ENCODE data around the gene MEIKIN.
"Not testable (repeated sequence)": the region's sequence is repeated elsewhere in the genome, so short reads cannot be mapped to it uniquely, and the experiment has no call there.

MEIKIN gene

DNA sequence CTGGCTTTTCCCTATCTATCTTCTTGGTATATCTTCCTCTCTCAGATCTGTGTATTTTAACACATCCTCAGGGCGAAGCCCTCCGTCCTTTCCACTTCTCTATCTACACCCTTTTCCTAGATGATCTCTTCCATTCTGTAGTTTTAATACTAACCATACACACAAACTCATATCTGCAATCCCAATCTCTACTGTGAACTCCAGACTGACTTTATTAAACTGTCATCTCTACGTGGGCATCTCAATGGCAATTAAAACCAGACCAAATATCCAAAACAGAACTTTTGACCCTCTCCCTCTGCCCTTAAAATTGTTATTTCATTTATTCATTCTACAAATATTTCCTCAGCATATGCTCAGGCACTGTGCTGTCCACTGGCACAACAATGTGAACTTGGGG, 155.7 kb downstream of the MEIKIN start:
- TF ChIP-seq, protein P1, sequence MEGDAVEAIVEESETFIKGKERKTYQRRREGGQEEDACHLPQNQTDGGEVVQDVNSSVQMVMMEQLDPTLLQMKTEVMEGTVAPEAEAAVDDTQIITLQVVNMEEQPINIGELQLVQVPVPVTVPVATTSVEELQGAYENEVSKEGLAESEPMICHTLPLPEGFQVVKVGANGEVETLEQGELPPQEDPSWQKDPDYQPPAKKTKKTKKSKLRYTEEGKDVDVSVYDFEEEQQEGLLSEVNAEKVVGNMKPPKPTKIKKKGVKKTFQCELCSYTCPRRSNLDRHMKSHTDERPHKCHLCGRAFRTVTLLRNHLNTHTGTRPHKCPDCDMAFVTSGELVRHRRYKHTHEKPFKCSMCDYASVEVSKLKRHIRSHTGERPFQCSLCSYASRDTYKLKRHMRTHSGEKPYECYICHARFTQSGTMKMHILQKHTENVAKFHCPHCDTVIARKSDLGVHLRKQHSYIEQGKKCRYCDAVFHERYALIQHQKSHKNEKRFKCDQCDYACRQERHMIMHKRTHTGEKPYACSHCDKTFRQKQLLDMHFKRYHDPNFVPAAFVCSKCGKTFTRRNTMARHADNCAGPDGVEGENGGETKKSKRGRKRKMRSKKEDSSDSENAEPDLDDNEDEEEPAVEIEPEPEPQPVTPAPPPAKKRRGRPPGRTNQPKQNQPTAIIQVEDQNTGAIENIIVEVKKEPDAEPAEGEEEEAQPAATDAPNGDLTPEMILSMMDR (conservative IDR thresholded peaks at IDR 0.05), result no peak
- H3K27ac ChIP-seq, result no peak overlapping the region

GRCh38 chr5:131787736-131788135, 157.7 kb downstream of the MEIKIN start:
- TF ChIP-seq, protein P1 (conservative IDR thresholded peaks at IDR 0.05), result no peak
- H3K27ac ChIP-seq, result no peak overlapping the region

DNA sequence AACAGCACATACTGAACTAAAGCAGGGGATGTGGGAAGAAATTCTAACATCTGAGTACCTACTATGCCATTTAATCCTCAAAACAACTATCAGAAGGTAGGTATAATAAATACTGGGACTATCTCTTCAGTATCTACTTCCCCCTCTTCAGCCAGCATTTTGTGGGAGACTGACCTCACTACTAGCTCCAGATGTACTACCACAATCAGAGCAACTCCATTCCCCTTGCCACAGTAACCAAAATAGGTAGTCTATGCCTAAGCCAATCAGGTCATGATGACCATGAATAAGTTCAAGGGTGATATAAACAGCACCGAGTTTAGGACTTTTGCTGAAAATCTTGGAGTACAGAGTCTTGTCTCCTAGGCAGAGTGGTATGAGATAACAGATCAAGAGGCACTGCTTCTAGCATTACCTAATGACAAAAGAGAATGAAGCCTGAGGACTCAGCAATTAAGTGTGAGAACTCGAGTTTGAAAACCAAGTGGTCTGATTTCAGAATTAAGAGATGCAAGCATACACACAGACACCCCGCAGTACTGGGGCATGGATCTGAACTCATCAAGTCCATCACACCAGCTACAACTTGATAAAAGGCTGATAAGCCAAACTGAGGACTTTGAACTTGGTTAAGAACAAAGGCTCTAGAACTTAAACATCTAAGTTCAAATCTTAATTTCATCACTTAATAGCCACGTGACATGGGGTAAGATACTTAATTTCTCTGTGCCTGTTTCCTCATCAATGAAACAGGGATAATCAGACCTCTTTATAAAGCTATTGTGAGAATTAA, 158.4 kb downstream of the MEIKIN start:
- TF ChIP-seq, protein P1 (conservative IDR thresholded peaks at IDR 0.05), result no peak

DNA sequence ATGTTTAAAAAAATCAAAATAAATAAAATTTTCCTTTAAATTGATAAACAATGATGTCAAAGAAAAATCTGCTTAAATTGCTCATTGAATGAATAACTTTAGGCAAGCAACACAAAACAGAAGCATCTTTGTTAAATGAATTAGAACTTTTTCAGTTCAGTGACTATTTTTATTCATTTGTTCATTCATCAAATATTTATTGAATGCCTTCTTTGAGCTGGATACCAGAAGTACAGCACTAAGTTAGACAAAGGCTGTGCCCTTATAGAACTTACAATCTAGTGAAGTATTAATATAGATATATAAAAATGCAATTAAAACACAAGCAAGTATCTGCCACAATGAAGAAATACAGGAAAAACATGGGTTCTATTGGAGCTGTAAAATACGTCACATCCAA, 159.4 kb downstream of the MEIKIN start:
- TF ChIP-seq, protein P1 (conservative IDR thresholded peaks at IDR 0.05), result no peak
- no peak overlapping the region for H3K27ac ChIP-seq

More for the DNA sequence above, 158.4 kb downstream of the MEIKIN start:
- H3K27ac ChIP-seq, result no peak overlapping the region

- TF ChIP-seq, protein P1 (conservative IDR thresholded peaks at IDR 0.05), result no peak
- H3K27ac ChIP-seq, result no peak overlapping the region
Observed at GRCh38 chr5:131783874-131784273, 161.6 kb downstream of the MEIKIN start.

DNA sequence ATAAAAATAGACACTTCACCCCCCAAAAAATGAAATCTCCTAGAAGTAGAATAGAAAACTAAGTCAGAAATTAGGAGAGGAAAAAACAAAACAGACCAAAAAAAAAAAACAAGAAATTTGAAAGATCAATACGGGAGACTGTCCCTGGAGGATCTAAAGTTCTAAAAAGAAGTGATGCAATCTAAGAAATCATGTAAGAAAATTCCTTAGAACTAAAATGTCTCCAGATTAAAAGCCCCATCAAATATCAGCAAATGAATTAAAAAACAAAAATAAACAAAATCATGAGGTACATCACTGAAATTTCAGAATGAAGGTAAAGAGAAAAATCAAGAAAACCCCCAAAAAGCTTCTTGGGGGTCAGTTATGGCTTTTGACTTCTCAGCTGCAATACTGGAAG, 162.1 kb downstream of the MEIKIN start:
- no peak overlapping the region for H3K27ac ChIP-seq
- TF ChIP-seq, protein P1 (conservative IDR thresholded peaks at IDR 0.05), result no peak

DNA sequence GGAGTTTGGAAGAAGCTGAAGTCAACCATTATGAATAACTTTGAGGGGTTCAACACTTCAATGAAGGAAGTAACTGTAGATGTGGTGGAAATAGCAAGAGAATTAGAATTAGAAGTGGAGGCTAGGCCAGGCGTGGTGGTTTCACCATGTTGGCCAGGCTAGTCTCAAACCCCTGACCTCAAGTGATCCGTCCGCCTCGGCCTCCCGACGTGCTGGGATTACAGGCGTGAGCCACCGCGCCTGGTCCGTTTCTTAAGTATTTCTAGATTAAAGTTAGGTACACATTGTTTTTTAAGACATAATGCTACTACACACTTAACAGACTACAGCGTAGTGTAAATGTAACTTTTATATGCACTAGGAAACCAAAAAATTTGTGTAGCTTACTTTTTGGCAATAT, 162.7 kb downstream of the MEIKIN start:
- no peak overlapping the region for H3K27ac ChIP-seq
- TF ChIP-seq, protein P1 (conservative IDR thresholded peaks at IDR 0.05), result no peak

- not testable (repeated sequence) for H3K27ac ChIP-seq
Observed at GRCh38 chr5:131778141-131778540, 167.3 kb downstream of the MEIKIN start.
